ENCODE results near the gene C1orf87.

Gene C1orf87

DNA sequence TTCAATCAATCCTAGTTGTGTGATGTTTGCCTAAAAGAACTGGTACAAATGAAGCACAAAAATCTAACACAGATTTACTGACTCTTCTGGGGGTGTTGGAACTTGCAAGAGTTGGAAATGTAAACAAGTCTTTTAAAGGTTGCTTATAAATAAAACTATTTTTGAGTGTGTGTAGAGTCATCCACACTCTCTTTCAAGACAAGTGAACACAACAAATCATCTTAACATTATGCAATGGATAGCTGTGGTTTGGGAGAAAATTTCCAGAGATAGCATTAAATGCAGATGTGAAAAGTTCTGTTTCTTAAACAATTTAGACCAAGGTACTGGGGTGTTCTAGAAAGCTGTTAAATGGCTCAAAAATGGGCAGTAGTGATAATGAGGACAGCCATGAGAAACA lies 28.7 kb downstream of the C1orf87 start:
- Histone ChIP-seq H3K36me3 (ENCODE audit: insufficient read depth, insufficient read length, low read length) (no peaks in the 10 kb centered on the region), H3K4me3 (ENCODE audit: insufficient read length, low read depth) (no peak overlapping the region), H3K9ac (ENCODE audit: insufficient read length, low read depth) (no peak overlapping the region), H3K27me3 (ENCODE audit: insufficient read depth, insufficient read length) (no peaks in the 10 kb centered on the region), H3K9me3 (ENCODE audit: insufficient read depth, low read length) (peaks cover 13% of the 10 kb centered on the region), H3K4me1 (ENCODE audit: insufficient read depth, insufficient read length) (no peaks in the 10 kb centered on the region)
- no peak for TF ChIP-seq SUZ12 (IDR thresholded peaks at IDR 0.05; ENCODE audit: extremely low read depth, insufficient read depth, insufficient read length)
- no peak for TF ChIP-seq YY1 (IDR thresholded peaks at IDR 0.05; ENCODE audit: insufficient read depth, insufficient read length)
- no peak for TF ChIP-seq ZNF274 (IDR thresholded peaks at IDR 0.05; ENCODE audit: low read depth, low read length)
- no peak for DNase-seq (ENCODE audit: low read depth, low spot score)

DNA sequence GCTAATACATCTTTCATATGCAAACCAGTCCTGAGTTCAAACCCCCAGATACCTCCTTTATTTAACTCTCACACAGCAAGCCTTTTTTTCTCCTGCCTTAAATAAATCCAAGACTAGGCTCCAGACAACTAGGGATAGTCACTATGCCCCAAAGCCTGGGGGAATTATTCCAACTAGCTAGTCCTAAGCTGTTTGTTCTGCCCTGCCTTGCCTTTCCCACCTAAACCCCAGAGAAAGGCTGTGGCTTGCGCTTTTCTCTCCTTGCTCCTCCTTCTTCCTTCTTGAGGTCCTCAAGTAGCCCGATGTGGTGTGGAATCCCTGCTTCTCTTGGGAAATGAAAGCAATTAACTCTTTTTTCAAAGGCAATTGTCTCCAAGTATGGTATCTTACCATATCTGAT lies 31.8 kb downstream of the C1orf87 start:
- no peak overlapping the region for H3K4me3 ChIP-seq (ENCODE audit: insufficient read length, low read depth)
- no peaks in the 10 kb centered on the region for H3K36me3 ChIP-seq (ENCODE audit: insufficient read depth, insufficient read length, low read length)
- H3K4me1 ChIP-seq (ENCODE audit: insufficient read depth, insufficient read length), result no peaks in the 10 kb centered on the region
- no peak overlapping the region for H3K9ac ChIP-seq (ENCODE audit: insufficient read length, low read depth)
- no peaks in the 10 kb centered on the region for H3K27me3 ChIP-seq (ENCODE audit: insufficient read depth, insufficient read length)
- DNase-seq (ENCODE audit: low read depth, low spot score), result peak; percentile 22
- no peak for TF ChIP-seq SUZ12 (IDR thresholded peaks at IDR 0.05; ENCODE audit: extremely low read depth, insufficient read depth, insufficient read length)
- TF ChIP-seq ZNF274 (IDR thresholded peaks at IDR 0.05; ENCODE audit: low read depth, low read length), result no peak
- no peak for TF ChIP-seq YY1 (IDR thresholded peaks at IDR 0.05; ENCODE audit: insufficient read depth, insufficient read length)
- H3K9me3 ChIP-seq (ENCODE audit: insufficient read depth, low read length), result no peaks in the 10 kb centered on the region

DNA sequence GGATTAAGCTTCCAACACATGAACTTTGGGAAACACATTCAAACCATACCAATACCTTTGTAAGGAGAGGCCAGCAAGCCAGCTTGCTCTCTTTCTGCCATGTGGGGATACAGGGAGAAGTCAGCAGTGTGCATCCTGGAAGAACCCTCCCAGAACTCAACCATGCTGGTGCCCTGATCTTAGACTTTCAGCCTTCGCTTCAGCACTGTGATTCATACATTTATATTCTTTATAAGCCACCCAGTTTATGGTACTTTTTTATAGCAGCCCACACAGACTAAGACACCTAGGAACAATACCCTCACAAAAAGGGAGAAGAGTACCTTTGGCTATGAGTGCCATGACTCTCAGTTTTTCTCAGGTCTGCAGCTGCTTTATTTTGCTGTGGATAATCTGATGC lies 35.9 kb downstream of the C1orf87 start:
- DNase-seq (ENCODE audit: low read depth, low spot score), result no peak
- TF ChIP-seq SUZ12 (IDR thresholded peaks at IDR 0.05; ENCODE audit: extremely low read depth, insufficient read depth, insufficient read length) (no peak), YY1 (IDR thresholded peaks at IDR 0.05; ENCODE audit: insufficient read depth, insufficient read length) (no peak), ZNF274 (IDR thresholded peaks at IDR 0.05; ENCODE audit: low read depth, low read length) (no peak)

DNA sequence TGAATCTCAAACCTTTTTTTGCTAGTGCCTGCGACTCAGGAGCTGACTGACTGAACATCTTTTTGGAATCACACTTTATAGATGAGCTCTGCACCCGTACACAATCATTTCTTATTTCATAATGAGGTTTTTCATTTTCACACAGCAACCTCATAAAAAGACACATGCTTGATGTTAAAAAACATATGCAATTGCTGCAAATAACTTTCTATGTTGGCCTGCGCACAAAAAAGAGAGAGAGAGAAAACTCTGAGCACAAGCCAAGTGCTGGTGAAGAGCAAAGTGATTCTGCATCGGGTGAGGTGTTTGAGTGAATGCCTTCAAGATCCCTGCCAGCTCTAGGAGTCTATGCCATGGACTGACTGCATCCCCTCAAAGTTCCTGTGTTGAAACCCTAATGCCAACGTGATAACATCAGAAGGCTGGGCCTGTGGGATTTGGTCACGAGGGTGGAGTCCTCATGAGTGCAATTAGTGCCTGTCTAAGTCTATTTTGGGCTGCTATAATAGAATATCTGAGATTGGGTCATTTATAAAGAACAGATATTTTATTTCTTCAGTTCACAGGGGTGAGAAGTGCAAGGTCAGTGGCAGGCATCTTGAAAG lies 36.6 kb downstream of the C1orf87 start:
- TF ChIP-seq SUZ12 (IDR thresholded peaks at IDR 0.05; ENCODE audit: extremely low read depth, insufficient read depth, insufficient read length) (no peak), ZNF274 (IDR thresholded peaks at IDR 0.05; ENCODE audit: low read depth, low read length) (no peak), YY1 (IDR thresholded peaks at IDR 0.05; ENCODE audit: insufficient read depth, insufficient read length) (no peak)
- no peaks in the 10 kb centered on the region for H3K9me3 ChIP-seq (ENCODE audit: insufficient read depth, low read length)

More for the DNA sequence above, 35.9 kb downstream of the C1orf87 start:
- no peak overlapping the region for H3K9ac ChIP-seq (ENCODE audit: insufficient read length, low read depth)
- H3K27me3 ChIP-seq (ENCODE audit: insufficient read depth, insufficient read length), result no peaks in the 10 kb centered on the region
- no peaks in the 10 kb centered on the region for H3K4me1 ChIP-seq (ENCODE audit: insufficient read depth, insufficient read length)
- no peaks in the 10 kb centered on the region for H3K9me3 ChIP-seq (ENCODE audit: insufficient read depth, low read length)
- H3K36me3 ChIP-seq (ENCODE audit: insufficient read depth, insufficient read length, low read length), result no peaks in the 10 kb centered on the region
- H3K4me3 ChIP-seq (ENCODE audit: insufficient read length, low read depth), result no peak overlapping the region

DNA sequence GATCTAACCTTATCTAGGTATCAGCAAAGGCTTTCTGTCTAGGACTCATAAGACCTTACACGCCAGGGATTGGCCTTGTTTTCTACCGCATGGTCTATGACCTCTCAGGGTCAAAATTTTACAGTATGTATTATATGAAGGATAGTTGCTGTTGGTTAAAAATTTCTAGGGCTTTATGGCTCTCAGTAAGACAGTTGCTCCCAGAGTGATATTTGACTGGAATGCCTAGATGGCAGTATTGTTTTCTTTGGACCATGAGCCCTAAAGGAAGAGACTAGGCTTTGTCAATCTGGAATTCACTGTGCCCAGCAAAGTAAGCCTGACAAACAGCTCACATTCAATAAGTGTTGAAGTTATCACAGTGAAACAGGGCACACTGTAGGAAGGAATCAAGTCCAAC lies 37.6 kb downstream of the C1orf87 start:
- no peak for DNase-seq (ENCODE audit: low read depth, low spot score)
- TF ChIP-seq YY1 (IDR thresholded peaks at IDR 0.05; ENCODE audit: insufficient read depth, insufficient read length) (no peak), SUZ12 (IDR thresholded peaks at IDR 0.05; ENCODE audit: extremely low read depth, insufficient read depth, insufficient read length) (no peak), ZNF274 (IDR thresholded peaks at IDR 0.05; ENCODE audit: low read depth, low read length) (no peak)
- Histone ChIP-seq H3K36me3 (ENCODE audit: insufficient read depth, insufficient read length, low read length) (no peaks in the 10 kb centered on the region), H3K9me3 (ENCODE audit: insufficient read depth, low read length) (no peaks in the 10 kb centered on the region), H3K4me1 (ENCODE audit: insufficient read depth, insufficient read length) (no peaks in the 10 kb centered on the region), H3K4me3 (ENCODE audit: insufficient read length, low read depth) (no peak overlapping the region), H3K27me3 (ENCODE audit: insufficient read depth, insufficient read length) (no peaks in the 10 kb centered on the region), H3K9ac (ENCODE audit: insufficient read length, low read depth) (no peak overlapping the region)

More for the DNA sequence above, 36.6 kb downstream of the C1orf87 start:
- Histone ChIP-seq H3K4me3 (ENCODE audit: insufficient read length, low read depth) (no peak overlapping the region), H3K9ac (ENCODE audit: insufficient read length, low read depth) (no peak overlapping the region), H3K4me1 (ENCODE audit: insufficient read depth, insufficient read length) (no peaks in the 10 kb centered on the region), H3K36me3 (ENCODE audit: insufficient read depth, insufficient read length, low read length) (no peaks in the 10 kb centered on the region), H3K27me3 (ENCODE audit: insufficient read depth, insufficient read length) (no peaks in the 10 kb centered on the region)
- no peak for DNase-seq (ENCODE audit: low read depth, low spot score)

DNA sequence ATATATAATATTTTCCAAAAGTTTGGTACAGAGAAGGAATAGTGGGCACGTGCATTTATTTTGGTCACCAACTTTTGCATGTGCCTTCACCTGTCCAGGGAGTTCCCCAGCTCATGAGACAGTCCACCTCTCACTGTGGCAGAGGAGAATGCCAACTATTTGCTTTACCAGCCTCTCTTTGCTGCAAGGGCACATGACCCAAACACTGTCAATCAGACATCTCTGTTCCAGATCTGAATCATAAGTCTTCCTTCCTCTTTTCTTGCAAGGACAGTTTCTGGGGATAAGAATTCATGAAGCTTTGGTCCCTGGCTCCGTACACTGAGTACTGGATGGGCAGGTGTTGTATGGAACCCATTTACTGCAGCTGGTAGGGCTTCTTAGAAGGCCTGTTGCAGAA lies 38.6 kb downstream of the C1orf87 start:
- TF ChIP-seq YY1 (IDR thresholded peaks at IDR 0.05; ENCODE audit: insufficient read depth, insufficient read length) (no peak), SUZ12 (IDR thresholded peaks at IDR 0.05; ENCODE audit: extremely low read depth, insufficient read depth, insufficient read length) (no peak), ZNF274 (IDR thresholded peaks at IDR 0.05; ENCODE audit: low read depth, low read length) (no peak)
- no peak for DNase-seq (ENCODE audit: low read depth, low spot score)
- Histone ChIP-seq H3K4me3 (ENCODE audit: insufficient read length, low read depth) (no peak overlapping the region), H3K4me1 (ENCODE audit: insufficient read depth, insufficient read length) (no peaks in the 10 kb centered on the region), H3K9ac (ENCODE audit: insufficient read length, low read depth) (no peak overlapping the region), H3K9me3 (ENCODE audit: insufficient read depth, low read length) (no peaks in the 10 kb centered on the region), H3K27me3 (ENCODE audit: insufficient read depth, insufficient read length) (no peaks in the 10 kb centered on the region), H3K36me3 (ENCODE audit: insufficient read depth, insufficient read length, low read length) (no peaks in the 10 kb centered on the region)

DNA sequence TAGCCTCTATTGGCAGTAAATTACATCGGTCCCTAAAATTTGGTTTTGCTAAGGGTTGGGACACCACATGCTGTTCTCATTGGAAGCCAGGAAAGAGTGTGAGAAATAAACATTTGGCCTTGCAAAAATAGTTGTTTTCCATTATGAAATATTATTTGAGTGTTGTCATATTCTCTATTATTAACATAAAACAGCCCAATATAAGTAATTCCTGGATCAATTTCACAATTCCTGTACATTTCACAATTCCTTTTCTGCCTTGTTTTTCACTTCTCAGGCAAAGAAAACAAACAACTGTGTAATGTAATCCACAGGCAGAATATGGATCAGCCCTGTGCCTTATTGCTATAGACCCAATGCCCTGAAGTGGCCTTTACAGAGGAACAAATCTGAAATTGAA lies 40.5 kb downstream of the C1orf87 start:
- TF ChIP-seq SUZ12 (IDR thresholded peaks at IDR 0.05; ENCODE audit: extremely low read depth, insufficient read depth, insufficient read length) (no peak), YY1 (IDR thresholded peaks at IDR 0.05; ENCODE audit: insufficient read depth, insufficient read length) (no peak), ZNF274 (IDR thresholded peaks at IDR 0.05; ENCODE audit: low read depth, low read length) (no peak)
- H3K27me3 ChIP-seq (ENCODE audit: insufficient read depth, insufficient read length), result no peaks in the 10 kb centered on the region
- DNase-seq (ENCODE audit: low read depth, low spot score), result no peak
- H3K4me3 ChIP-seq (ENCODE audit: insufficient read length, low read depth), result no peak overlapping the region
- no peaks in the 10 kb centered on the region for H3K4me1 ChIP-seq (ENCODE audit: insufficient read depth, insufficient read length)
- no peaks in the 10 kb centered on the region for H3K9me3 ChIP-seq (ENCODE audit: insufficient read depth, low read length)
- no peaks in the 10 kb centered on the region for H3K36me3 ChIP-seq (ENCODE audit: insufficient read depth, insufficient read length, low read length)
- no peak overlapping the region for H3K9ac ChIP-seq (ENCODE audit: insufficient read length, low read depth)
